ENCODE data around the gene CPT1A.
"Not testable (repeated sequence)": the region's sequence is repeated elsewhere in the genome, so short reads cannot be mapped to it uniquely, and the experiment has no call there.

CPT1A gene

GRCh38 chr11:68841718-68842426 is at the start of gene CPT1A:
Gene CPT1A, minus strand, starts transcription at chr11:68841916. Its CDS starts 26,442 bp downstream, at chr11:68815474.
- DNase-seq (ENCODE audit: low read depth in 3 of 3), result peak in 2 of 3 experiments; percentile 49 to 54

- no peak for DNase-seq (ENCODE audit: low read depth in 3 of 3)
These were observed 48.9 kb upstream of the CPT1A start for GRCh38 chr11:68890490-68891231.

- DNase-seq (ENCODE audit: low read depth in 3 of 3), result no peak
These were observed 48.3 kb upstream of the CPT1A start for GRCh38 chr11:68889948-68890446.

- not testable (repeated sequence) for DNase-seq (ENCODE audit: low read depth in 3 of 3)
These were observed 43.1 kb upstream of the CPT1A start for GRCh38 chr11:68884827-68885226.

- no peak for DNase-seq (ENCODE audit: low read depth in 3 of 3)
These were observed 40.7 kb upstream of the CPT1A start for GRCh38 chr11:68882391-68882790.

GRCh38 chr11:68881320-68881719 is 39.6 kb upstream of the CPT1A start:
- no peak for DNase-seq (ENCODE audit: low read depth in 3 of 3)

GRCh38 chr11:68880851-68881250 is 39.1 kb upstream of the CPT1A start:
- no peak for DNase-seq (ENCODE audit: low read depth in 3 of 3)

- no peak for DNase-seq (ENCODE audit: low read depth in 3 of 3)
These were observed 36.3 kb upstream of the CPT1A start for GRCh38 chr11:68878022-68878421.

GRCh38 chr11:68872216-68873003 is 30.7 kb upstream of the CPT1A start:
- DNase-seq (ENCODE audit: low read depth in 3 of 3), result no peak

GRCh38 chr11:68870470-68870869 is 28.8 kb upstream of the CPT1A start:
- DNase-seq (ENCODE audit: low read depth in 3 of 3), result no peak

- DNase-seq (ENCODE audit: low read depth in 3 of 3), result no peak
These were observed 26.6 kb upstream of the CPT1A start for GRCh38 chr11:68868221-68868835.

- no peak for DNase-seq (ENCODE audit: low read depth in 3 of 3)
These were observed 25.4 kb upstream of the CPT1A start for GRCh38 chr11:68867066-68867465.

GRCh38 chr11:68865241-68865640 is 23.5 kb upstream of the CPT1A start:
- no peak for DNase-seq (ENCODE audit: low read depth in 3 of 3)

GRCh38 chr11:68863553-68864265 is 22.0 kb upstream of the CPT1A start:
- no peak for DNase-seq (ENCODE audit: low read depth in 3 of 3)

GRCh38 chr11:68862421-68862820 is 20.7 kb upstream of the CPT1A start:
- DNase-seq (ENCODE audit: low read depth in 3 of 3), result no peak

GRCh38 chr11:68859123-68859522 is 17.4 kb upstream of the CPT1A start:
- no peak for DNase-seq (ENCODE audit: low read depth in 3 of 3)

GRCh38 chr11:68857037-68857586 is 15.4 kb upstream of the CPT1A start:
- DNase-seq (ENCODE audit: low read depth in 3 of 3), result no peak

- not testable (repeated sequence) for DNase-seq (ENCODE audit: low read depth in 3 of 3)
These were observed 14.8 kb upstream of the CPT1A start for GRCh38 chr11:68856425-68857030.

GRCh38 chr11:68855205-68855981 is 13.7 kb upstream of the CPT1A start:
- DNase-seq (ENCODE audit: low read depth in 3 of 3), result no peak

Measured in stimulated activated CD4-positive, alpha-beta T cell treated with anti-CD3 and anti-CD28 coated beads, TNF-alpha, amount 100 ng/mL, for 4 hours (primary cell).